Non-pigmented ciliary epithelial cell (primary cell): ENCODE data around the gene TMED1.

ENCODE experiments used
- DNase-seq: peaks from one replicate; pipeline ENCODE4 v3.0.0-alpha.2; 2010; ENCODE audit warnings: low read depth

Gene TMED1

DNA sequence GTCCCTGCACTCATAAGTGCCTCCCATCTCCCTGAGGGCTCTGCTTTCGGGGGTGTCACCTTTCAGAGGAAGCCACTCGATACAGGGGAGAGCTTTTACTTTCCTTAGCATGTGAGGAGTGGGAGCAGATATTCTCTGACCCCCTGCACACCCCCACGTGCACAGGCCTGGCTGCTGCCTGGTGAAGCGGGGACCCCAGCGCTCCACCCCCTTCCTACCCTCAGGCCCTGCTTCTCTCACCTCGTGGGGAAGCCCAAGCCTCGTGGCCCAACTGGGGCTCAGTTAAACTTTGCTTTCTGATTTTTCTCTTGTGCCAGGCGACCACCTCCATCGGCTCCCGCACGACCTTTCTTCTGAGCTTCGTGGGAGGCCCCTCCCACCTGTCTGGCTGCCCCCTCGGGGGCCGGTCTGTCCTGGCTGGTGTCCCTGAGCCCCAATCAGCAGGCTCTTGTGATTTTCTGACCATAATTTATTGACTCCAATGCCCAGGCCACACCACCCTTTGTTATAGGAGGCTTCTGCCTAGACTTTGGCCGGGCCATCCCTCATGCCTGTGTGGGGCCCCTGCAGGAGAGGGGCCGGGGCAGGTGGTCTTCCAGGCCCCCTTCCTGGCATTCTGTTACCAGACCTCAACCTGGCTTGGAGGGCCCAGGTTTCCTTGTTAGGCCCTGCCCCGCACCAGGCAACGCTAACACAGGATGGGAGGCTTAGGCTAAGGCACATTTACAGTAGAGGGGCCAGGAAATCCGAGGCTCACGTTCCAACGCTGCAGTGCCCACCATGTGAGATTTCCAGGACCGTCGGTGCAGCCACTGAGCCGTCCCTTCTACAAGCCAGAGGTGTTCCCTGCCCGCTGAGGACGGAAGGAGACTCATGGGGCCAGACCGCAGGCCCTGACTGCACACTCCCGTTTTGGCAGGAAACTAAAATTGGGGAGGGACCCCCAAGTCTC, 3.7 kb downstream of the TMED1 start:
- DNase-seq: no peak

DNA sequence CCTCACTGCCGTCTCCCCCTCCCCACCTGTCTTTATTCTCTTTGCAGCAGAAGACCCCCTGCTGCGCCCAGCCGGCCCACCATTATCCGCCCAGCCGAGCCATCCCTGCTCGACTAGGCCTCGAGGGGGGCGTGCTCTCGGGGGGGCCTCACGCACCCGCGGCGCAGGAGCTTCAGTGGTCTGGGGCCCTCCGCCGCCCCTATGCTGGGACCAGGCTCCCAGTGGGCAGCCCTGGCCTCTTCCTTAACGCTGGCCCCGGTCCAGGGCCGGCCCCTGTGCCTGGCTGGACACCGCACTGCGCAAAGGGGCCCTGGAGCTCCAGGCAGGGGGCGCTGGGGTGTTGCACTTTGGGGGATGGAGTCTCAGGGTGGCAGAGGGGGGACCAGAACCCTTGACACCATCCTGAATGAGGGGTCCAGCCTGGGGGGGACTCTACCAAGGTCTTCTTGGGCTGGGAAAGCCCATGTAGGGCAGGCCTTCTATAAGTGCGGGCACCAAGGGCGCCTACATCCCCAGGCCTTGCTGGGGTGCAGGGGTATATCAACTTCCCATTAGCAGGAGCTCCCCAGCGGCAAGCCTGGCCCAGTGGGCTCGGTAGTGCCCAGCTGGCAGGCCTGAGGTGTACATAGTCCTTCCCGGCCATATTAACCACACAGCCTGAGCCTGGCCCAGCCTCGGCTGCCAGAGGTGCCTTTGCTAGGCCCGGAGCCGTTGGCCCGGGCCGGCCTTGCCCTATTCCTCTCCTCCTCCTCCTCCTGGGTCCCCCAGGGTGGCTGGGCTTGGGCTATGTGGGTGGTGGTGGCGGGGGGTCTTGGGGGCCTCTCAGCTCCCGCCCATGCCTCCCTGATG, 4.9 kb downstream of the TMED1 start:
- DNase-seq: no peak

DNA sequence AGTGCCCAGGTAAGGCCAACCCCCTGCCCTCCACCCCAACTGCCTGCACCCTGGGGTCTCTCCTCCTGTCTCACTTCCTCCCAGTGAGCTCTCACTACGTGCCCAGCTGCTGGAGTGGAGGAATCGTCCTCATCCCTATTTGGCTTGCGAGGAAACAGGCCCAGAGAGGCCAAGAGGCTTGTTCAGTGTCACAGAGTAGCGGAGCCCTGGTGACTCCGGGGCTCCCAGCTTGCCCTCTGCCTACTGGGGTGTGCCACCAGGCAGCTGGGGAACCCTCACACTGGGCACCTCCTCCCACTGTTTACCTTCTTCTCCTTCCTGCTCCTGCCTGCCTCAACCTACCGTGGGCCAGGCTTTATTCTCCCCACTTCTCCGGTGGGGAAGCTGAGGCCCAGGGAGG, 5.6 kb downstream of the TMED1 start:
- no peak for DNase-seq

DNA sequence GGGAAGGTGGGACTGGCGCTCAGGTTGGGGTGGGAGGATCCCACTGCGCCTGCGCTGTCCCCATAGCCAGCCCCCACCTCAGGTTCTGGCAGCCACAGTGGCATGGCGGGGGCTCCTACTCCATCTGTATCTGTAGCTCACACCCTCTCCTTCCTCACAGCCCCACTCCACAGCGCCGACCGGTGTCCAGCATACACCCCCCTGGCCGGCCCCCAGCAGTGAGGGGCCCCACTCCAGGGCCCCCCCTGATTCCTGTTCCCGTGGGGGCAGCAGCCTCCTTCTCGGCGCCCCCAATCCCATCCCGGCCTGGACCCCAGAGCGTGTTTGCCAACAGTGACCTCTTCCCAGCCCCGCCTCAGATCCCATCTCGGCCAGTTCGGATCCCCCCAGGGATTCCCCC, 6.0 kb downstream of the TMED1 start:
- DNase-seq: no peak

DNA sequence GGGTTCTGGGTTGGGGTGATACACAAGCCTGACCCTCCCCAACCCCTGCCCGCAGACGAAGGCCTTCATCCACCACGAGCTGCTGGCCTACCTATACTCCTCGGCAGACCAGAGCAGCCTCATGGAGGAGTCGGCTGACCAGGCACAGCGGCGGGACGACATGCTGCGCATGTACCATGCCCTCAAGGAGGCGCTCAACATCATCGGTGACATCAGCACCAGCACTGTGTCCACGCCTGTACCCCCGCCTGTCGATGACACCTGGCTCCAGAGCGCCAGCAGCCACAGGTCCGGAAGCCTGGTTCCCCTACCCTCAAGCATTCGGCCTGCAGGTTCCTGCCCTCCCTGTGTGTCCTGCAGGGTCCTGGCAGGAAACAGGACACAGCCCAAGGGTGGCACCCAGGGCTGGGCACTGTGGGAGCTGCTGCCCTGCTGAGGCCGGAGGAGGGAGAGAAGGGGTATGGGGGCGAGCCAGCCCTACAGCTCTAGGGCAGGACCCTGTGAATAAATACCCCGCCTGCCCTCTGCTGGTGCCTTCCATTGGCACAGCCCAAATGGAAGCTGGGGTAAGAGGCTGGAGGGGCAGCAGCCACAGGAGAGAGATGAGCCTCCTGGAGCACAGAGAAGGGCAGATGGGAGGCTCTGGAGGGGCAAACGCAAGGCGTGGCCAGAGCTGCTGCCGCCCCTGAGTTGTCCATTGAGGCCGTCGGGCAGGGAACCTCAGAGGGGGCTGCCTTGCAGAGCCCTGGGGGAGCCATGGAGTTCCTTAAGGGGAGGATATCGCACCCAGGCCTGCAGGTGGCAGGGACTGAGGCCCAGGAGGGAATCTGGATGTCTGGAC, 6.8 kb downstream of the TMED1 start:
- no peak for DNase-seq

GRCh38 chr19:10826846-10827245, 9.2 kb downstream of the TMED1 start:
- no peak for DNase-seq

DNA sequence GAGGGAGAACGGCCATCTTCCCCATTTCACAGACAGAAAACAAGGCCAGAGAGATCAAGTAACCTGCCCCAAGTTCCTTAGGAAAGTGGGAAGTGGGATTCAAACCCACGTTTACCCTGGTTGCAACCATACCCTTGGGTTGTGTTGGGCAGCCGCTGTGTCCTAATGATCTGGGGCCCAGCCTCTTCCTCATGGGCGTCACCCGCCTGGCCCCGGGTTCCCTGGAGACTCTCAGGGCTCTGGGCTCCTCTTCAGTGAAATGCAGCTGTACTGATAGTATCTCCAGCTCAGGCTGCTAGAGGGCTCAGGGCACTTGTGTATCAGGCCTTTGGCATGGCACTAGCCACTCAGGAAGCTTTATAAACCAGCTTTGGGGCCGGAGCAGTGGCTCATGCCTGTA, 9.8 kb downstream of the TMED1 start:
- DNase-seq: no peak

- DNase-seq: no peak
Observed at GRCh38 chr19:10823690-10824089, 12.3 kb downstream of the TMED1 start.

DNA sequence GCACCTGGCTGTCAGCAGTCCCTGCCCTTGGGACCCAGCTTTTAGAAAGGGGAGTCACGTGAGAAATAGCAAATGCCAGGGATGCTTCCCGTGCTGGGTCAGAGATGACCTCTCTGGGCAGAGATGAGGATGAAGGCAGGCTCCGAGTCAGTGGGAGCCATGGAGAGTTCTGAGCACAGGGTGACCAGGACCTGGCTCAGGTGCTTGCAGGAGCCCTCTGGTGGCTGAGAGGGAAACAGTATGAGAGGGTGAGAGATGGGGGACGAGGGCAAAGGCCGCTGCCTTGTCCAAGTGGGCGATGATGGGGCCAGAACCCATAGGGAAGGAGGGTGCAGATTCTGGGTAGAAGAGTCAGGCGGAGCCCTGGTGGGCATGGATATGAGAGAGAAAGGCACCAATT, 15.8 kb downstream of the TMED1 start:
- no peak for DNase-seq

GRCh38 chr19:10819124-10820060, 16.6 kb downstream of the TMED1 start:
- no peak for DNase-seq

- no peak for DNase-seq
Observed at GRCh38 chr19:10818301-10819123, 17.5 kb downstream of the TMED1 start.

DNA sequence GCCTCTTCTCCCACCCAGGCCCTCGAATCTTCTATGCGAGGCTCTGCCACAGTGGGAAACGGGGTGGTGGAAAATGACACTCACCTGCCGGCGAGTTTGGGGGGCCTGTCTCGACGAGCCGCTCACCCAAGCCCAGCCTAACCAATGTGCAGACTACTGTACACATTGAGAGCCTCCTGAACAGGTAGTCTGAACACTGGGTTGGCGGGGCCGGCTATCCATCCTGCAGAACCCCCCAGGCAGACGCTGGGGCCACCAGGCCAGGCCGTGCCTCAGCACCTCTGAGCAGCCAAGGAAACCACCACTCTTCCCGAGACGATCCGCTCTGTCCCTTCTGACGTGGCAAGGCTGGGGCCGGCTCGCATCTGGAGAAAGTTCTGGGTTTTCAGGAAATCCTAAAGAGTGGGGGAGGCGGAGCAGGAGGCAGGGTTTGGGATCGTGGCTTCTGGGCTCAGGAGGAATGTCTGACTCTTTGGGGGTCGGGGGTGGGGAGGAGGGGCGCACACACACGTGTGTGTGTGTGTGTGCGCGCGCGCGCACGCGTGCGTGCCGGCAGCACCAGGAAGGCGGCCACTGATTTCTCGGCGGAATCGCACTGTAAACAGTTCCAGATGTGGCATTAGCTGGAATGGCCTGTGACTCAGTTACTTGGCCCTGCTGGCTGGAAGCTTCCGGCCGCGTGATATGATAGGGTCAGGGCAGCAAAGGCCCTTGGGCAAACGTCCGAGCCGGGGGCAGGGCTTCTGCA, 18.5 kb downstream of the TMED1 start:
- DNase-seq: peak; percentile 63

DNA sequence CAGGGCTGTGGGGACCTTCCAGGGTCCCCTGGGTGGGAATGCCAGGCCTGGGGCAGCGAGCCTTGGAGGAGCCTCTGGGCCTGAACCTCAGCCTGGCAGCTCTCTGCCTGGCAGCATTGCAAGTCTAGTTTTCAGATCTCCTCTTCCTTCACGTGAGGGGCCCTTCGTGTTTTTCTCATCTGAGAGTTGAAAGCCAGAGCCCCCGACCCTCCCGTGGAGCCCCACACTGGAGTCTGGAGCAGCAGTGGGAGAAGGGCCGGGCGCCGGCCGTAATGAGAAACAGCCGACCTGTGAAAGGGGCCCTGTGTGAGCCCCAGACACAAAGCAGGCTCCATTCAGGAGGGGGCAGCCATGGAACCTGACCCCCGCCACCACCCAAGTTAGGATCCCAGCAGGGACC, 19.3 kb downstream of the TMED1 start:
- DNase-seq: no peak

DNA sequence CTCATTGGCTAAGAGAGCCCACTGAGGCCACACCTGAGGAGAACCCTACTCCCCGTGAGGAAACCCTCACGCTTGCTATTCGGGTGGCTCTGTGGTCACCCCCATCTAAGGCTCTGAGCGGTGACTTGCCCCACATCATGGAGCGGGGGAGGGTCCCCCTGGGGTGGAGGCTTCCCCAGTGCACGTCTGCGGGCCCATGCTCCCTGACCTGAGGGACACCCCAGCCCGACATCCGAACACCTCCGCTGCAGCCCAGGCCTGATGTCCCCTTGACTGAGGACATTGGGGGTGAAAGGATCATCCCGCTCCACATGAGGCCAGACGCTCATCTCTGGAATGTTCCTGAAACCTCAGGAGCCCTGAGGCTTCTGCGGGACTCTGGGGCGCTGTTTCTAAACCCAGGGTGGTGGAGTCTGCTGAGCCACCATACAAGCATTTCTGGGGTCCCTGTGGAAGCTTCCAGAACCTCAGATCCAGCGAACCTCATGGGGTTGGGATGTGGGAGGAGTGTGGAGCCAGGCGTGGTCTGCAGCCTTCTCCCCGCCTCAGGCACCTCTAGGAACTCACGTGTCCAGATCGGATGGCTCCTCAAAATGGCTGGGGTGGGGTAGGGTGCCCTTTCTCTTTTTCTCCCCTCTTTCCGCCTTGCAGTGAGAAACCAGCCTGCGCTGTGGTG, 19.9 kb downstream of the TMED1 start:
- no peak for DNase-seq

DNA sequence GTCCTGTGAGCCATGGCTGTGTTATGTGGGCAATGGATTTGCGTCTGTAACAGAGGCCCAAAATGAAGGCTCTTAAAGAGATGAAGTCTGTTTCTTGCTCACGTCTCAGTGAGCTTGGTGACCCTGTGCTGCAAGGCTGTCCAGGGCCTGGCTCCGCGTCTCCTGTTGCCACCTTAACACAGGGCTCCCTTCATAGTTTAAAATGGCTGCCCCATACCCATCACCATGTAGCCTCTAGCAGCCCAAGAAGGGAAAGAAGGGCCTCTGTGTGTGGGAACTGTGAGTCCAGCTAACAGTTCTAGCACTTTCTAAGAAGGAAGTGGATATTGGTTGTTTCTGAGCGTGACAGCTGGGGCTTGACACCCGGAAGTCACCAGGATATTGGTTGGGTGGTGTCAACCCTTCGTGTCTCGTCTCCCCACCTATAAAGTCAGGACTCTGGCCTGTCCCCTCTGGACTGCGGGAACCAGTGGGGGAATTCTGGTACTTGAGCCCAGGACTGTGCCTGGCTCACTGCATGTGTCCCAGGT, 20.9 kb downstream of the TMED1 start:
- DNase-seq: no peak

- DNase-seq: peak; percentile 84
Observed at GRCh38 chr19:10812902-10813404, 23.1 kb downstream of the TMED1 start.

DNA sequence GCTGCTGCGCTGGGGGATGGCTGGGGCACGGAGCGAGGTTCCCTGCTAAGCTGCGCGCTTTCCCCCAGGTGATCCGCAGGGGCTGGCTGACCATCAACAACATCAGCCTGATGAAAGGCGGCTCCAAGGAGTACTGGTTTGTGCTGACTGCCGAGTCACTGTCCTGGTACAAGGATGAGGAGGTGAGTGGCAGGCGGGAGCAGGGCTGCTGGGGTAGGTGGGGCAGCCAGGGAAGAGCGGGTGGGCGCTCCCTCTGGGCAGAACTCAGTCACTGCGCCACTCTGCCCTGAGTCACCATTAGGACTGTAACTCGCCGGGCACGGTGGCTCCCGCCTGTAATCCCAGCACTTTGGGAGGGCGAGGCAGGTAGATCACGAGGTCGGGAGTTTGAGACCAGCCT, 23.8 kb downstream of the TMED1 start:
- no peak for DNase-seq

DNA sequence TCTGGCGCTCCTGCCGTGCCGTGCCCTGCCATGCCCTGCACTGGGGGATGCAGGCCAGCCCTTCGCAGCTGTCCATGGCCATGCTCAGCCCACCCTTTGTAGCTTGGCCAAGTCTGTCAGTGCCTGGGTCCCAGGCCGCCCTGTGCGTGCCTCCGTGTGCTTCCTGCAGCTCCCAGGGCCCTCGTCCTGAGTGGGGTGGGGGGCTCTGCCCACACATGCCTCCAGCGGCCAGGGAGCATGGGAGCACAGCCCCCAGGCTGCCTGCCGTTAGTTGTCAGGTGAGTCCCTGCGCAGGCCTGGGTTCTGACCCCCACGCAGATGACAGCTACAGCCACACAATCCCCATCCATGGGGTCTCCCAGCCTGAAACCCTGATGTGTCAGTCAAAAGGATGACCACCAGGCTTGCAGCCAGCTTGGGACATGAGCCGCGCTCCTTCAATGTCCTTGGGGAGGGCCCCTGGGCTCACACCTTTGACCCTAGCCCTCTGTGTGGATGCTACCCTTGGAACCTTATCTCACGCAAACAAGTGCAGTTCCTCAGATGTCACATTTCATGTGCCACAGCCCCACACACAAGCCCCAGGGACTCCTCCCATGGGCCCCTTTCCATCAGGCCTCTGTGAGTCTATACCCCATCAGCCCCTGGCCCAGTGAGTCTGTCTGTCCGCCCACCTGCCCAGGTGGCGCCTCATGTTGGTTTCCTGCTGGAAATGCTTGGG, 24.5 kb downstream of the TMED1 start:
- DNase-seq: no peak
